Measurements from ENCODE around the gene FARSA.

The FARSA gene

GRCh38 chr19:12949363-12950283, 16.1 kb upstream of the FARSA start:
- no peak for ATAC-seq (replicated peaks; ENCODE audit: extremely low read depth, poor library complexity, severe bottlenecking)
- no peaks in the 10 kb centered on the region for H3K27me3 Mint-ChIP-seq
- DNase-seq (ENCODE audit: low spot score in 2 of 2): no peak
- H3K36me3 Mint-ChIP-seq (ENCODE audit: insufficient read depth): peaks cover 61% of the 10 kb centered on the region
- H3K9me3 Mint-ChIP-seq: no peaks in the 10 kb centered on the region
- H3K4me3 Mint-ChIP-seq: no peak overlapping the region
- peak overlapping the region; percentile 74 for H3K27ac Mint-ChIP-seq (ENCODE audit: low read depth)
- peaks cover 27% of the 10 kb centered on the region for H3K4me1 Mint-ChIP-seq

- no peak for ATAC-seq (replicated peaks; ENCODE audit: extremely low read depth, poor library complexity, severe bottlenecking)
- no peaks in the 10 kb centered on the region for H3K27me3 Mint-ChIP-seq
- peaks cover 65% of the 10 kb centered on the region for H3K36me3 Mint-ChIP-seq (ENCODE audit: insufficient read depth)
- H3K4me3 Mint-ChIP-seq: no peak overlapping the region
- DNase-seq (ENCODE audit: low spot score in 2 of 2): no peak
- no peak overlapping the region for H3K27ac Mint-ChIP-seq (ENCODE audit: low read depth)
- no peaks in the 10 kb centered on the region for H3K9me3 Mint-ChIP-seq
- H3K4me1 Mint-ChIP-seq: peaks cover 26% of the 10 kb centered on the region
Measured at GRCh38 chr19:12948612-12949362, 15.3 kb upstream of the FARSA start.

GRCh38 chr19:12947702-12948611, 14.4 kb upstream of the FARSA start:
- Mint-ChIP-seq H3K4me3 (no peak overlapping the region), H3K27me3 (no peaks in the 10 kb centered on the region), H3K9me3 (no peaks in the 10 kb centered on the region), H3K27ac (ENCODE audit: low read depth) (no peak overlapping the region), H3K36me3 (ENCODE audit: insufficient read depth) (peaks cover 68% of the 10 kb centered on the region), H3K4me1 (peaks cover 33% of the 10 kb centered on the region)
- ATAC-seq (replicated peaks; ENCODE audit: extremely low read depth, poor library complexity, severe bottlenecking) (no peak), DNase-seq (ENCODE audit: low spot score in 2 of 2) (no peak)

GRCh38 chr19:12946731-12947496, 13.4 kb upstream of the FARSA start:
- H3K4me3 Mint-ChIP-seq: peak overlapping the region; percentile 97
- ATAC-seq (replicated peaks; ENCODE audit: extremely low read depth, poor library complexity, severe bottlenecking) (no peak), DNase-seq (ENCODE audit: low spot score in 2 of 2) (no peak)
- no peaks in the 10 kb centered on the region for H3K9me3 Mint-ChIP-seq
- no peaks in the 10 kb centered on the region for H3K27me3 Mint-ChIP-seq
- peaks cover 33% of the 10 kb centered on the region for H3K4me1 Mint-ChIP-seq
- H3K27ac Mint-ChIP-seq (ENCODE audit: low read depth): peak overlapping the region; percentile 98
- H3K36me3 Mint-ChIP-seq (ENCODE audit: insufficient read depth): peaks cover 70% of the 10 kb centered on the region

GRCh38 chr19:12946092-12946721, 12.7 kb upstream of the FARSA start:
- H3K27ac Mint-ChIP-seq (ENCODE audit: low read depth): peak overlapping the region; percentile 98
- DNase-seq (ENCODE audit: low spot score in 2 of 2) (no peak), ATAC-seq (replicated peaks; ENCODE audit: extremely low read depth, poor library complexity, severe bottlenecking) (peak; percentile 52)
- peaks cover 33% of the 10 kb centered on the region for H3K4me1 Mint-ChIP-seq
- peaks cover 70% of the 10 kb centered on the region for H3K36me3 Mint-ChIP-seq (ENCODE audit: insufficient read depth)
- H3K9me3 Mint-ChIP-seq: no peaks in the 10 kb centered on the region
- peak overlapping the region; percentile 97 for H3K4me3 Mint-ChIP-seq
- no peaks in the 10 kb centered on the region for H3K27me3 Mint-ChIP-seq

- Mint-ChIP-seq H3K4me1 (peaks cover 37% of the 10 kb centered on the region), H3K36me3 (ENCODE audit: insufficient read depth) (peaks cover 72% of the 10 kb centered on the region), H3K4me3 (peak within 1 kb of the TSS; percentile 97), H3K9me3 (no peaks in the 10 kb centered on the region), H3K27ac (ENCODE audit: low read depth) (peak within 1 kb of the TSS; percentile 98), H3K27me3 (no peaks in the 10 kb centered on the region)
- DNase-seq (ENCODE audit: low spot score in 2 of 2): peak; percentile 98 to 99
- peak; percentile 80 for ATAC-seq (replicated peaks; ENCODE audit: extremely low read depth, poor library complexity, severe bottlenecking)
Measured at GRCh38 chr19:12945479-12946091, 12.1 kb upstream of the FARSA start, which contains the start of gene RAD23A. Gene RAD23A (plus strand): TSS chr19:12945862. CDS start chr19:12945949, 87 bp downstream.

GRCh38 chr19:12944104-12944674, 10.7 kb upstream of the FARSA start:
- H3K9me3 Mint-ChIP-seq: no peaks in the 10 kb centered on the region
- no peak overlapping the region for H3K4me3 Mint-ChIP-seq
- ATAC-seq (replicated peaks; ENCODE audit: extremely low read depth, poor library complexity, severe bottlenecking) (no peak), DNase-seq (ENCODE audit: low spot score in 2 of 2) (no peak)
- no peaks in the 10 kb centered on the region for H3K27me3 Mint-ChIP-seq
- peaks cover 44% of the 10 kb centered on the region for H3K4me1 Mint-ChIP-seq
- H3K36me3 Mint-ChIP-seq (ENCODE audit: insufficient read depth): peaks cover 81% of the 10 kb centered on the region
- H3K27ac Mint-ChIP-seq (ENCODE audit: low read depth): peak overlapping the region; percentile 98

- DNase-seq (ENCODE audit: low spot score in 2 of 2): no peak
- H3K36me3 Mint-ChIP-seq (ENCODE audit: insufficient read depth): peaks cover 88% of the 10 kb centered on the region
- no peaks in the 10 kb centered on the region for H3K9me3 Mint-ChIP-seq
- peak overlapping the region; percentile 98 for H3K27ac Mint-ChIP-seq (ENCODE audit: low read depth)
- H3K4me3 Mint-ChIP-seq: no peak overlapping the region
- ATAC-seq (replicated peaks; ENCODE audit: extremely low read depth, poor library complexity, severe bottlenecking): no peak
- peaks cover 51% of the 10 kb centered on the region for H3K4me1 Mint-ChIP-seq
- no peaks in the 10 kb centered on the region for H3K27me3 Mint-ChIP-seq
Measured at GRCh38 chr19:12943437-12944044, 10.0 kb upstream of the FARSA start.

GRCh38 chr19:12940897-12941296, 7.4 kb upstream of the FARSA start:
- DNase-seq (ENCODE audit: low spot score in 2 of 2) (no peak), ATAC-seq (replicated peaks; ENCODE audit: extremely low read depth, poor library complexity, severe bottlenecking) (no peak)
- peak overlapping the region; percentile 98 for H3K4me3 Mint-ChIP-seq
- H3K9me3 Mint-ChIP-seq: no peaks in the 10 kb centered on the region
- no peak overlapping the region for H3K27ac Mint-ChIP-seq (ENCODE audit: low read depth)
- peaks cover 82% of the 10 kb centered on the region for H3K36me3 Mint-ChIP-seq (ENCODE audit: insufficient read depth)
- H3K4me1 Mint-ChIP-seq: peaks cover 66% of the 10 kb centered on the region
- no peaks in the 10 kb centered on the region for H3K27me3 Mint-ChIP-seq

GRCh38 chr19:12939975-12940423, 6.5 kb upstream of the FARSA start:
- Mint-ChIP-seq H3K27ac (ENCODE audit: low read depth) (peak overlapping the region; percentile 97), H3K4me3 (peak overlapping the region; percentile 98), H3K9me3 (no peaks in the 10 kb centered on the region), H3K36me3 (ENCODE audit: insufficient read depth) (peaks cover 73% of the 10 kb centered on the region), H3K4me1 (peaks cover 57% of the 10 kb centered on the region), H3K27me3 (no peaks in the 10 kb centered on the region)
- ATAC-seq (replicated peaks; ENCODE audit: extremely low read depth, poor library complexity, severe bottlenecking): no peak
- no peak for DNase-seq (ENCODE audit: low spot score in 2 of 2)

Measured in central memory CD8-positive, alpha-beta T cell (primary cell).